Peyer's patch (tissue), 4 donors: ENCODE measurements around the gene MGST2.

ENCODE experiments used
- POLR2A ChIP-seq, 2 donors: fragments of 450-650 bp; IDR thresholded peaks; one replicate each; pipeline ENCODE4 v1.5.1; 2017; ENCODE audit warnings: antibody characterized with exemption in 2 of 2, mild to moderate bottlenecking in 2 of 2, moderate library complexity in 2 of 2
- TF ChIP-seq, protein P1 (sequence below), 6 experiments: fragments of 450-650 bp in 4 of 6; fragments of 200-600 bp in 2 of 6; sonication (generic) in 1 of 6; IDR thresholded peaks; one replicate each; pipeline ENCODE4 v1.5.1; 2017 to 2019; ENCODE audit warnings: antibody characterized with exemption in 6 of 6, mild to moderate bottlenecking in 3 of 6, moderate library complexity in 1 of 6

GRCh38 chr4:139658586-139659382 lies 6.8 kb upstream of the MGST2 start:
- TF ChIP-seq, protein P1, sequence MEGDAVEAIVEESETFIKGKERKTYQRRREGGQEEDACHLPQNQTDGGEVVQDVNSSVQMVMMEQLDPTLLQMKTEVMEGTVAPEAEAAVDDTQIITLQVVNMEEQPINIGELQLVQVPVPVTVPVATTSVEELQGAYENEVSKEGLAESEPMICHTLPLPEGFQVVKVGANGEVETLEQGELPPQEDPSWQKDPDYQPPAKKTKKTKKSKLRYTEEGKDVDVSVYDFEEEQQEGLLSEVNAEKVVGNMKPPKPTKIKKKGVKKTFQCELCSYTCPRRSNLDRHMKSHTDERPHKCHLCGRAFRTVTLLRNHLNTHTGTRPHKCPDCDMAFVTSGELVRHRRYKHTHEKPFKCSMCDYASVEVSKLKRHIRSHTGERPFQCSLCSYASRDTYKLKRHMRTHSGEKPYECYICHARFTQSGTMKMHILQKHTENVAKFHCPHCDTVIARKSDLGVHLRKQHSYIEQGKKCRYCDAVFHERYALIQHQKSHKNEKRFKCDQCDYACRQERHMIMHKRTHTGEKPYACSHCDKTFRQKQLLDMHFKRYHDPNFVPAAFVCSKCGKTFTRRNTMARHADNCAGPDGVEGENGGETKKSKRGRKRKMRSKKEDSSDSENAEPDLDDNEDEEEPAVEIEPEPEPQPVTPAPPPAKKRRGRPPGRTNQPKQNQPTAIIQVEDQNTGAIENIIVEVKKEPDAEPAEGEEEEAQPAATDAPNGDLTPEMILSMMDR (IDR thresholded peaks at IDR 0.05): no peak
- TF ChIP-seq POLR2A (IDR thresholded peaks at IDR 0.05): no peak
